ENCODE results near the gene ITPK1.

ITPK1 gene

DNA sequence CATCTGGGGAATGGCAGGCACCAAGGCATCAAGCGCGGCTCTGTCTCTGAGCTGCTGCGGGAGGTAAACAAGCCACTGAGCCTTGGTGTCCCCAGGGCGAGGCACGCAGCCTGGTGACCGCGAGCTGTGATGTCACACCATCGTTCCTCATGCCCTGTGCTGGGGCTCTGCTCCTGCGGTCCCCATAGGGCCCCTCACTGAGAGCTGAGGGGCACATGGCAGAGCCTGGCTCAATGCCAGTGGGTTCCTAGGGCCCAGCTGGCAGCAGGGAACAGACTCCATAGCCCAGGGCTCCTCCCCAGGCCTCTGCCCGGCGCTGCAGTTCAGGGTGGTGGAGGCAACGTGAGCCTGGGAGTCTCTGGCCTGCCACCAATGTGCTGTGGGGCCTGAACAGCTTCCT is 170.2 kb downstream of the ITPK1 start:
- DNase-seq, result no peak

DNA sequence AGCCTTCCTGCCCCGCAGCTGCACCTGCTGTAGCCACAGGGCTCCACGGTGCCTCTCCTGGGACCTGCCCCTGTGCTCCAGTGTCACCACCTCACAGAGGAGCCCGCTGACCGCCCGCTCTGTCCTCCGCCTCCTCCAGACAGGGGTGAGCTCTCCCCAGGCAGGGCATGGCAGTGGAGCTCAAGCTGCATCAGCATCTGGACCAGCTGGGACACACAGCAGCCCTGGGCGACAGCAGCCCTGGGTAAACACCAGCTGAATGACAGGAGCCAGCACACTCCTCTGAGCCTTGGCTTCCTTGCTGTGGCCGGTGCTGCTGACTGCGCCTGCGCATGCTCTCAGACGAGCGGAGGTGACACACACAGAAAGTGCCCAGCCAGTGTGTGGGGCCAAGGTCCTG is 170.7 kb downstream of the ITPK1 start:
- no peak for DNase-seq

DNA sequence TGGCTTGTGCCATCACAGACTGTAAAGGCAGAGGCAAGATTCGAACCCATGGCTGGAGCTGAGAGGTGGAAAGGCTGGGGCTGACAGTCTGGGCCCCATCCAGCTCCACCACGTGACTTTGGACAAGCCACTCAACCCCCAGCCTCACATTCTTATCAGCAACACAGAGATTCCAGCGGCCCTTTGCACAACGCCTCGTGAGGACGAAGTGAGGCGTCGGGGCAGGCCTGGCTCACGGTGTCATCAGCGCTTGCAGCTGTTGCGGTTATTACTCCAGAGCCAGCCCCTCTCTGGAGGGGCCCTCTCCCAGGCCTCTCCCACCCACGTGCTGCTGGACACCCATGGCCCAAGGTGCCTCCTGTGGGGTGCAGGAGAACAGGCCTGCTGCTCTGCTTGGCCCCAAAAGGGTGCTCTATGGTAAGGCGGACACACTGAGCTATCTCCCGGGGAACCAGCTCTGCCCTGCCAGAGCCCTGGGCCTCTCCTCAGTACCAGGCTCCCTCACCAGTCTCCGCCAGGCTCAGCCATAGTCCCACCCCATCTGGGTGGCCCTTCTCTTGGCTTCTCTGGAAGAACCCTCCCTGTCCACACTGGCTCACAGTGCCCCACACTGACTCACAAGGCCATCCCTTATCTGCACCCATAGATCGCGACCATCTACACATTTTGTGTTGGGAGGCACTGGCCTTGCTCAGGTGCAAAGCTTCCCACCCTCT is 171.7 kb downstream of the ITPK1 start:
- no peak for DNase-seq

DNA sequence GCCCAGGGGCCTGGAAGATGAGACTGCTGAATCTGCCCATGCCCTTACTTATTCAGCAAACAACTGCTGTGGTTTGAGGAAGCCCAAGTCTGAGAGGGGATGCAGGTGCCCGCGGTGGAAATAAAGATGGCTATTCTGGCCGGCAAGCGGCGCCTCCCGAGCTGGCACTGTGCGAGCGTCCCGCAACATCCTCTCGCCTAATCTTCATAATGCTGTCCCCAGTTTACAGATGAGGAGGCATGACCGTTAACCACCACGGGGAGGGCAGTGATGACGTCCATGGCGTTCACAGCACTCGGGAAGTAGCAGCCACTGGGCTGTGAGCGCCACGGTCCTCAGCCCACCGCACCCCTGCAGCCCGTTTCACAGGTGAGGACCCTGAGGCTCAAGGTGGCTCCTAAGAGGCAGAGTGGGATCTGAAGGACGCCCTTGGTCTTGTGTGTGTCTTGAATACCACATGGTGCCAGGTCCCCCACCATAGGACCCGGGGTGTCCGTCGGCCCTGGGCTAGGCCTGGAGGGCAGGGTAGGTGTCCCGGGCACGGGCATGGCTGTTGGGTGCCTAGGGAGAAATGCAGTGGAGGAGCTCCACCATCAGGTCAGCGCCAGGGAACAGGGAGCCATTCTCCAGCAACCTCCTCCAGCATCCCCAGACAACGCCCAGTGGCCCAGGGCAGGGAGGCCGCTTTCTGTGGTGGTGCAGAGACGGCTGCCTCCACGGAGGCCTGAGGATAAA is 172.6 kb downstream of the ITPK1 start:
- DNase-seq, result no peak

DNA sequence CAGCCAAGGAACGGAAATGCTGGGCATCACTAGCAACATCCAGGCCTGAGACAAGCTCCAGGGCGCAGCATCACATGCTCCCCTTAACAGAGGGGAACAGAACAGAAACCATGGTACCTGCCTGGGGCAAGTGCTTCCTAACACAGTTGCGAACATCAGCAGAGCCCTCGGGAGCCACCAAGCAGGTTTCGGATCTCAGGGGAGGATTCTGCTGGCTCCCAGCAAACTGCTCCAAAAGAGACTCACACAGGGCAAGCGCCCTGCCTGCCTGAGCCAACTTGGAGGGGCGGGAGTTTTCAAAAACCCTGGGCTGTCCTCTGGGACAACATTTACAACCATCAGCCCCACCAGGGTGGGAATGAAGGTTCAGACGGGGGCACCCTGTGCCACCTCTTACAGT is 173.1 kb downstream of the ITPK1 start:
- no peak for DNase-seq

DNA sequence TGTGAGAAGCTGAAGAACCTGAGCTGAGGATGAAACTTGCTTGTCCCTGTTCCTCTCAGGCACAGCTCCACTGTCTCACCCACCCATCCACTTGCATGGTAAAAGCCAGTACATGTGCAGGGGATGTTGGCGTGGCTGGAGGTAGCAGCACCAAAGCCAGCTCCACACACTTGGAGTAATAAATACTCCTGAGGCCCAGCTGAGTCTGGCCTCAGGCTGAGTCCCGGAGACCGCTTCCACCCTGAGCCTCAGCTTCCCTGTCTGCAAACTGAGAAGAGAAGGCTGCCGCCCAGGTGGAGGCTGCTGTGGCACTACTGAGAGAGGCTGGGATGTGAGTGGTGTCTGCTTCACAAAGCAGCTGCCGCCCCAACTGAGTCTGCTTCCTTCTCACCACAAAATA is 173.6 kb downstream of the ITPK1 start:
- DNase-seq, result no peak

DNA sequence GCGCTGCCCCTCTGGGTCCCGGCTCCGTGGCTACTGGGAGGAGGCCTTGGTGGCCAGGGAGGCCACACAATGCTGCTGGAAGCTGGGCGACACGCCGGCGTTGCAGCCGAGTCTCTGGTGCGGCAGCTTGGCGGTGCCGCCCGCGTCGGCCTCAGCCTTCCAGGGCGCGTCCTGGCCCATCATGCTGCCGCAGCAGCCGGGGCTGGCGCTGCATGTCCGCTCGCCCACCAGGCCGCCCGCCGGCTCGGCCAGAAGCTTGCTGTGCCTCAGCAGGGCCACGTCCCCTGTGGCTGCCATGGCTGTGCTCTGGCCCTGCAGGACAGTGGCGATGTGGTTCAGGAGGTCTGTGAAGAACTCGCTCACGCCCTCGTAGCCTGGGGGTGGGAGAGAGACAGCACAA is 174.2 kb downstream of the ITPK1 start:
- no peak for DNase-seq

DNA sequence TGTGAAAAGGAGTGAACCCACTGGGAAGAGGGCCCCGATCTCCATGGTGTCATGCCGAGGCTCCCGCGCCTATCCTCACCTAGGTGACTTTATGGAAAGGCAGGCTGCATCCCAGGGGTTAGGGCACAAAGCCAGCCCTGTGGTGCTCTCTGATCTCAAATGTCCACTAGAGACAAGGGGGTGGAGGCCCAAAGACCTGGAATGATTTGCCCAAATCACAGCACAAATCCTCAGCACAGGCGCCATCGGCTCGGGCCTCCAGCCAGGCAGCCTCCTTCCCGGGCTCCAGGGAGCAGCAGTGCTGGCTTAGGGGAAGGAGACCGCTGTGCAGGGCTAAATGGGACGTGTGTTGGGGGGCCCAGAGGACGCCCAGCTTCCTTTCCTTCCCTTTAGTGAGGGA is 175.2 kb downstream of the ITPK1 start:
- DNase-seq, result no peak

DNA sequence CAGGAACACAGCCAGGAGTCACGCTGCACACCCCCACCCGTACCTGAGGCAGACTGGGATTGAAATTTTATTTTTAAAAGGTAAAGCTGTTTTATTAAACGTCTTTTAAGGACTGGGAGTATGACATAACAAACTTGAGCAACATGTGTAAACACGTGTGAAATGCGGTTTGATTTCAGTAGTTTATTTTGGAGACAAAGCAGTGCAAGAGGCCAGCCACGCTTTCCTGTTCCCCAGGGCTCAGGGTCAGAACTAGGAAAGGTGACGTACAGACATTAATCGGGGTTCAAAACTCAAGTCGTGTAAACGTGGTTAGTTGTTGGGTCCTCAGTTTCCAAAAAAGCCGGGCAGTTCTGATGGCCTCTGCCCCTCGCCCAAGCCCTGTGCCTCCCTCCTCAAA is 176.0 kb downstream of the ITPK1 start:
- no peak for DNase-seq

DNA sequence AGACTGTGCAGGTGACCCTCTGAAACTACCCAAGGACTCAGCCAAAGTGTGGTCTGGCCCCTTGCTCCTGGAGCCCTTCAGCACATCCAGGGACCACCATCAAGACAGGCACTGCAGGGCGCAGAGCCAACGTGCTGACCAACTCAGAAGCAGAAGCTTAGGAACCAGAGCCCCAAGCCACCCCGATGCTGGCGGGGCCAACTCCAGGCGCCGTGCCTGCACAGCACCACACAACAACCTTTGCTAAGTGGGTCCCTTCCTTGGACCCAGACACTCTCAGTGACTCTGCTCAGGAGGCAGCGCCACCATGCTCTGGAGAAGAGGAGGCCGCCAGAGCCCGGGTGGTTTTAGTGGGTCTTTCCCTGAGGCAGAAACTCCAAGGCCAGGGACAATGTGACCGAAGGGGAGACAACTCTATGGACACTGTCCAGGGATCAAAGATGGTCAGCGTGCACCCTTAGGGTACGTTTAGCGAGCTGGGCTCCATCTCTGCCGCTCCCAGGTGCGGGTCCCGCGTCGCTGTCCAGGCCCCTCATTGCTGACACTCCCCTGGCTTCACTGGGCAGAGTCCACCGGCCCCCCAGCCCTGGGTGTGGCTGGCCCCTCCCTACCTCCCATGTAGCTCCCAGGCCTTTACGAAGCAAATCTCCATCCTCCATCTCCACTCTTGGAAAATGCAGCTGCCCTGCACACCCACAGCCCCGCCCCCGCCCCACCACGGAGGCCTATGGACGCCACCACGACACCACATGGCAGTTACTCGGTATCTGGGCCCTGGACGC is 176.6 kb downstream of the ITPK1 start:
- no peak for DNase-seq

DNA sequence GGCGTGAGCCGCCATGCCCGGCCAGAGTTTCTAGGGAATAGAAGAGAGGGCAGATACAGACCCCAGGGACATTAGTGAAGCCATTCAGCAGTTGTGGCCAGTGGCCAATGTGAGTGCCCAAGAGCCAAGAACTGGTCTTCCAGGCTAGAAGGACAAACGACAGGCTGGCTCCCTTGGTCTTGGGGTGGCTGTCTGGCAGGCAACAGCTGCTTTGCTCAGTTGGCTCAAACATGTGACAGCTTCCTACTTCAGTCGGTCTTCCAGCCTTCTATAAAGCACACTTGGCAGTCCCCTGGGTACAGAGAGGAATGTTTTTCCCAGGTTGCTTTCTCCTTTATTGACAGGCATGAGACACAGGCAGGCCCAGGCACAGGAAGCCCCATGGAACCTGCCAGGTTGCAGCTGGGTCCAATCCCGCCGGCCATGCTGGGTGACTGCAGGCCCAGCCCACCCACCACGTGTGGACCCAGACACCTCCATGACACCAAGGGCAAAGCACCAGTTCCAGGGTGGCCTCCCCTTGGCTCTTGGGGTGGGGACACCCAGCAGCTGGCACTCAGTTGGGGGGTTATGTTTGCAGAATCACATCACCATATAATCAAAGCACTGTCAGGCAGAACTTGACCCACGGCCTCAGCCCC is 177.4 kb downstream of the ITPK1 start:
- no peak for DNase-seq

DNA sequence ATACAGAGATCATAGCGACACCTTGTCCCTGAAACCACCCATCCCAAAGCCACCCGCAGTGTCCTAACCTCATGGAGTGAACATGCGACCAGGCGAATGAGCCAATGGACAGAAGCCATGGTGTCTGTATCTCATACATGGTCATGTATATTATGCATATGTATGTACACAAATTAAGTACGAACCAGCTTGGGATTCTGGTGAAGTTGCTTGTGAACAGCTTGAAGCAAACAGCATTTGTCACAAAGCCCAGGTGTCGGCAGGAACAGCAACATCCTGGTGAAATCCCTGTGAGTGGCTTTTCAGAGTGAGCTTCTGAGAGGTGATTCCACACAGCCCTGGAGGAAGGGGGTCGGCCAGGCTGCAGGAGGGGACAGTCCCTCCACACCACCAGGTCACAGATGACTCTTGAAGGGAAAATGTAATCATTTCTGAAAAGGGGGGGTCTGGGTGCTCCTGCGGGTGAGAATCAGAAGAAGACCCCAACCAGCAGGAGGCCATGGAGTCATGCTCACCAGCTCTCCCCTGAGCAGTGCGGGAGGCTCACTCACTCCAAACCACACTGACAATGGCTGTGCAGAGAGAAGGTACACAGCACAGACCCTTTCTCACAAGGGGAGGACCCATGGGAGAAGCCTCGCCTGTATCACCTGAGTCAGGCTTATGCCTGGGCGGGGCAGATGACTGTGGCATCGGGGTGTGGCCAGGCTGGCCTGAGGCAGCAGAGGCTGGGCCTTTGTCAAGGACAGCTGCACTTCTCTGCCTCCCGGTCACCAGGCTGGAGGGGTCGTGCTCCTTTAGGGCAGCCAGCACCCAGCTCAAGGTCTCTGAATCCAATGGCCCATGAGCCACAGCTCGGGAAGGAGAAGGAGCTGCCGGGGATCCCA is 178.4 kb downstream of the ITPK1 start:
- no peak for DNase-seq

DNA sequence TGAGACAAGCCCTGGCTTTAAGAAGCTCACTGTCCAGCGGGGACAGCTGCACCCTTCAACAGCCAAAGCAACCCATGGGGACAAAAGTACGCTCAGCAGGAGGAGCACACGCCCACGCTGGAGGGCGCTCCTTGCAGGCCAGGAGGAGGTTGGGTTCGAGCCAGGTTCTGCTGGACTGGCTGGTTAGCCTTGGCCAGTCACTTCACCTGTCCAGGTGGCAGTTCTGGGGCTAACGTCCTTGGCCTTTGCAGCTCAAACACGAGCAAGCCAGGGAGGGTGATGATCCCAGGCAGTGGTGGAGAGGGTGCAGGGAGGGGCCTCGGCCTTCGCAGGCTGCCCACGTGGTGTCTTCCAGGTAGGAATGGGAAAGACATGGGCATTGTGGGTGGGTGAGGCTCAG is 179.6 kb downstream of the ITPK1 start:
- DNase-seq, result no peak

DNA sequence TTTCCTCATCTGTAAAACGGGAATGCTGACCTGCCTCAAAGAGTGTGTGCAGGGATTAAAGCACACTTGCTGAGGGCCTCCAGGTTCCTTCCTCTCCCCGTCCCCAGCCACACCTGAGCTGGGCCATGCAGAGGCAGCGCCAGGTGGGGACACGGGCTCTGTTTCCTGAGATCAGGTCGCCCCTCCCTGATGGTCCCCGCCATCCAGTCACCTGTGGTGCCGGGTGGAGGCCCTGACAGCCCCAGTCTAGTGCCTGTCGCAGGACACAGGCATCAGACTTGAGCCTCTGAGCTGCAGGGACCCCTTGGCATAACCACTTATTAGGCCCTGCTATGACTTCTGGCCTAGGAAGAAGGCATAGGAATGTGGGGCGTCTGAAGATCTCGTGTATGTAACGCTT is 180.3 kb downstream of the ITPK1 start:
- no peak for DNase-seq

DNA sequence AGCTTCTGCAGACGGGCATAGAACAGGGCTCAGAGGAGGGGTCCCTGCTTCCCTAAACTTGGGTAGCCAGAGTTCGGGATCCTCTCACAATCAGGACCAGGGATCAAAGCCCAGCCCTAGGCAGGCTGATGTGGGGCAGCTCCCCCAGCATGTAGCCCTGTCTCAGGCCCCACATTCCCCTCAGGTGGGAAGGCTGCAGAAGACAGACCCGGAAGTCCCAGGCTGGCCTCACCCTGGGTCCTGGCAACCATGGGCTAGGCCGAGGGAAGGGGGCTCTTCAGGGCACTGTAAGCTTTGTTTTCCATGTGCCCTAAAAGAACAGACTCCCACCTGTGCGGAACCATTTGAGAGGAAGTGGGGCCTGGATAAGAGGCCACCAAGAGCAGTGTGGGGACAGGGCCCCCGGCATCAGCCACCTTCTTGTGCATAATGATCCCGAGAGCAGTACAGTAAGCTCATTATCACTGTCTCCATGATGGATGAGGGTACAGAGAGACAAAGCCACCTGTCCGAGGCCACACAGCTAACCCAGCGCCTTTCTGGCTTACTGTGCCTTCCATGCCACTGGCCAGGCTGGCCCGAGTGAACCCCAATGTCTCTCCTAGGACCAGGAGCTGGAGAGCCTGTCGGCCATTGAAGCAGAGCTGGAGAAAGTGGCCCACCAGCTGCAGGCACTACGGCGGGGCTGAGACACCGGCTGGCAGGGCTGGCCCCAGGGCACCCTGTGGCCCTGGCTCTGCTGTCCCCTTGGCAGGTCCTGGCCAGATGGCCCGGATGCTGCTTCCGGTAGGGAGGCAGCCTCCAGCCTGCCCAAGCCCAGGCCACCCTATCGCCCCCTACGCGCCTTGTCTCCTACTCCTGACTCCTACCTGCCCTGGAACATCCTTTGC is 181.3 kb downstream of the ITPK1 start:
- DNase-seq, result no peak

DNA sequence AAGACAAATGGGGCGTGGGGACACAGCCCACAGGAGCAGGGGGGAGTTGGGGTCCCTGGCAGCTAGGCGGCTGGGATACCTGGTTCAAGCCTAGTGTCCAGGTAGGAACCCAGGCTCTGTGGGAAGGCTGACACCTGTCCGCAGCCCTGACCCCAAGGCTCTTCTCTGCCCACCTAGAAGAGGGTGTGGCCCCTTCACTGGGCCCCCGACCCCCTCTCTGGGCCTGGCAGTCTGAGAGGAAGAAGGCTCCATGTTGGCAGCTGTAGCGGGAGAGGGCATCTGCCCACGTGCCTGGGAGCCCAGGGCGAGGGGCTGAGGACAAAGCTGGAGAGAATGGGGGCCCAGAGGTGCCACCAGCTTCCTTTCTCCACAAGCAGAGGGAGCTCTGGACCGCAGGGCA is 182.2 kb downstream of the ITPK1 start:
- DNase-seq, result no peak

DNA sequence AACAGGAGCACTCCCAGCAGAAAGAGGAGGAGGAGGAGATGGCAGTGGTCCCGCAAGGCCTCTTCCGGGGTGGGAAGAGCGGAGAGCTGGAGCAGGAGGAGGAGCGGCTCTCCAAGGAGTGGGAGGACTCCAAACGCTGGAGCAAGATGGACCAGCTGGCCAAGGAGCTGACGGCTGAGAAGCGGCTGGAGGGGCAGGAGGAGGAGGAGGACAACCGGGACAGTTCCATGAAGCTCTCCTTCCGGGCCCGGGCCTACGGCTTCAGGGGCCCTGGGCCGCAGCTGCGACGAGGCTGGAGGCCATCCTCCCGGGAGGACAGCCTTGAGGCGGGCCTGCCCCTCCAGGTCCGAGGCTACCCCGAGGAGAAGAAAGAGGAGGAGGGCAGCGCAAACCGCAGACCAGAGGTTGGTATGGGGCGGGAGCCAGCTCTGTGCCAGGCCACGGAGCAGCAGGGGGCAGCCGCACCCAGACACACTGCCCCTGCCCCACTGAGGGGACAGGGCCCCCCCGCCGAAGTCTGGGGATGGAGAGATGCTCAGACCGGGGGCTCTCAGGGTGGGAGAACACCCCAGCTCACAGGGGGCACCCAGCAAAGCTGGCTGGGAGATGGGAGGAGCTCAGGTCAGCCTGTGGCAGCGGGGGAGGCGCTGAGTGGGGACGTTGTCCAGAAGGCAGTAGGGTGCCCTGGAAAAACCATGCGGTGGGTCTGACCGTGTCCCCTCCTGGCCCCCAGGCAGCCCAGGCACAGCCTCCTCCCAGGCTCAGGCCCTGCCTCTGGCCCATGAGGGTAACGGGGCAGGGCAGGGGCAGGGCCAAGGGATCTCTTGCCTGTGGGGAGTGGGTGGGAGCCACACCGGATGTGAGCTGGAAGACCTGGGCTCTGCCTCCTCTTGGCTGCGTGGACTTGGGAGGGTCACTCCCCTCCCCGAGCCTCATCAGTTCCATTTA is 183.0 kb downstream of the ITPK1 start:
- no peak for DNase-seq

DNA sequence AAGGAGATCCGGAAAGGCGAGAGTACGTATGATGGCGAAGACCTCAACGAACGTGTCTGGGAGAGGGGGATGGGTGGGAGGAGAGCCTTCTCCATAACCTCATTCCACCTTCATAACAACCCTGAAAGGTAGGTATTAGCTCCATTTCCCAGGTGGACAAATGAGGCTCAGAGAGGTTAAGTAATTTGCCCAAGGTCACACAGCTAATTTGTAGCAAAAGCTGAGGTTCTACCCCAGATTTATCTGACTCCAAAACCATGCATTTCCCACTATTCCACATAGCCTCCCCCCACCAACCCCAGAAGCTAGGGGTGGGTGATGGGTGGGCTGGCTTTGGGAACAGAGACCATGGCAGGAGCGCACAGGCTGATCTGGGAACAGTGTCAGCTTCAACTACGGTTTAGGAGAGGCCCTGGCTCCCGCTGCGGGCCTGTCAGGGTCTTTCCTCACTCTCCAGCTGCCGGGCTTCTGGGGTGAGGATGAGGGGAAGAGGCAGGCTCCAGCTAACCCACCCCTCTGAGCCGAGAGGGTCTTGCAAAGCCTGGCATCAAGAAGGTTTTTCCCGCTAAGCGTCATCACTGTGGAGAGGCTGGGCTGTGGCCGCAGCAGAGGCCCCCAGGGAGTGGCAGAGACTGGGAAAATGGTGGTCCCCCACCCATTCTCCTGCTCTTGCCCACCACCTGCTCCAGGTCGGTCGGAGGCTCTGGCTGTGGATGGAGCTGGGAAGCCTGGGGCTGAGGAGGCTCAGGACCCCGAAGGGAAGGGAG is 183.9 kb downstream of the ITPK1 start:
- DNase-seq, result no peak

Measured in activated effector memory CD4-positive, alpha-beta T cell treated with anti-CD3 and anti-CD28 coated beads, Interleukin-2, amount 50 U/mL, for 16 hours (primary cell).